HG03159 (cell line): ENCODE results near the gene SEPHS2.
A peak's percentile ranks its signal among the peaks of the same experiment; 100 is the strongest.

Source experiments
- ATAC-seq: cut with Tn5 transposase; IDR thresholded peaks from one replicate; pipeline ENCODE4 v1.9.1; 2021; ENCODE audit warnings: mild to moderate bottlenecking, moderate library complexity; ENCODE audit not compliant: unreplicated experiment

SEPHS2 gene

DNA sequence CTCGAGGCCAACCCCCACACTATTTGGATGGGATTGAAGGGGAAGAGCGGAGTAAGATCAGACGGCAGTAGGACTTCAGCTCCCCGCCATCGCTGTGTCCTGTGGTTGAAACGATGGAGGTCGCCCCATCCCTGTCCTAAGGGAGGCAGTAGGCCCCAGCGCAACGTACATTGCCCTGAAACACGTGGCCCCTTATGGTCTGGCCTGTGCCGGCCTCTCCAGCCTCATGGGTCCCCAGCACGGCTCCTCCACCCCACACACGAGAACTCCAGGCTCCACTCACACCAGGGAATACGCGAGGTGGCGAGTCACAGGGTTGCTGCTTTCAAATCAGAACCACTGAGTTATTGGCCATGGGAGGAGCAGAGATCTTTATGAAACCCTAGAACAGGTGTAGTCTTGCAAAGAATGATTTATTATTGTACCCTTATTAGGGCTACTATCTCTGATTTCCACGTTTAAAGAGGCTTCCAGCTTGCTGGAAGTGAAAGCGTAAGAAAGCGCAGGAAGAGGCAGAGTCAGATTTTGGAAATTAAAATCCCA, 15.2 kb downstream of the SEPHS2 start:
- no peak for ATAC-seq

DNA sequence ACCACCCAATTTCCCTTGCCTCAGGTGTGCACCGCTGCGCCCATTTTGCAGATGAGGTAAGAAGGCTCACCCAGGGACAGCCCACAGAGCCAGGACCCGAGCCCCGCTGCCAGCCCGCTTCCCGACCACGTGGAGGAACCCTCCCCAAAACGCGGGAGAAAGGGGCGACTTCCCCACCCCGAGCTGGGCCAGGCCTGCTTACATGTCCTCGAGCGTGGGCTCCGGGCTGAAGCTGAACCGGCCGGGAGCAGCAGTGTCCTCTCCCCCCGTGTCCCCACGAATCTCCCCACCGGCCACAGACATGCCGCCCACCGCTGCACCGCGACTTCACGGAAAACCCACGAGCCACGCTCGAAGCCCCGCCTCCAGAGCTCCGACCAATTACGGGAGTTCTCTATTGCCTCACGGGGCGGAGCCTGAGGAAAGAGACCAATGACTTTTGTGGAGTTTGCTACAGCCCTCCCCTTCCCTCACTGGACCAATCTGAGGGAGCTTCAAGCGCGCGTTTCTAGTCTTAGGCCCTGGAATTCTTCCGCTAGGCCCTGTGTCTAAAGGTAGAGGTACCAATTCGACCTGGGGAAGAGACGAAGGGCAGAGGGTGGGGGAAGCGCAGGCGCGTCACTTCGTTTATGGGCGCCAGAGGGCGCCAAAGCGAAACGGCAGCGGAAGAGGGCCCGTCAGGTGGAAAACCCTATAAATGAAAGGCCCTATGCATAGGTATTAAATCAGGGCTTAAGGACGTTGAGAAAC, 15.8 kb downstream of the SEPHS2 start, which contains the start of gene DCTPP1:
Gene DCTPP1 (minus strand): TSS at position 353 of the 750 bp plus-strand sequence. CDS start 50 bp downstream, at position 303.
- peak; percentile 95 for ATAC-seq

DNA sequence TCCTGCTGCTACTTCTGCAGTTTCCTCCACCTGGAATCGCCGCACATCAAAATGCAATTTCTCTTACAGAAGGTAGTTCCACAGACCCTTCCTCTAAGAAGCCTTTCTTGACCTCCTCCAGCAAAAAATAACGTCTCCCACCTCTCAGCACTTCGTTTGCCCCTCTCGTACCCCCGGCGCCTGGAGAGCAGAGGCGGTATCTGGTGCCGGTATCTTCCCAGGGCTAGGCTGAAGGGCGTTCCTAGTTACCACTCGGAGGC, 16.3 kb downstream of the SEPHS2 start:
- peak; percentile 27 for ATAC-seq

DNA sequence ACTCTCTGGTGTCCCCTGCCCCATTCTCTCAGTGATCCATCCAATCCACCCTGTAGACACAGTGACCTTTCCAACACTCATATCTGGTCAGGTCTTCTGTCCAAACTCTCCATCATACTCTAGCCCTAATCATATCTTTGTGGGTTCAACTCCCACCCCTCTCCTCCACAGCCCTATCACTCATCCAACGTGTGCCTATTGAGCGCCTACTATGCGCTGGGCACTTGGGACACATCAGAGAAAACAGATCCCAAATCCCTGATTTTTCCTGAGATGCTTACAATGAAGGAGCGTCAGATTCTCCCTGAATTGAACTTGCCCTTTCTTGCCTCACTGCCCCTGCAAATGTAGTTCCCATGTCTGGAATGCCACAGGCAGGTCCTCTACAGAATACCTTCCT, 17.6 kb downstream of the SEPHS2 start:
- no peak for ATAC-seq

DNA sequence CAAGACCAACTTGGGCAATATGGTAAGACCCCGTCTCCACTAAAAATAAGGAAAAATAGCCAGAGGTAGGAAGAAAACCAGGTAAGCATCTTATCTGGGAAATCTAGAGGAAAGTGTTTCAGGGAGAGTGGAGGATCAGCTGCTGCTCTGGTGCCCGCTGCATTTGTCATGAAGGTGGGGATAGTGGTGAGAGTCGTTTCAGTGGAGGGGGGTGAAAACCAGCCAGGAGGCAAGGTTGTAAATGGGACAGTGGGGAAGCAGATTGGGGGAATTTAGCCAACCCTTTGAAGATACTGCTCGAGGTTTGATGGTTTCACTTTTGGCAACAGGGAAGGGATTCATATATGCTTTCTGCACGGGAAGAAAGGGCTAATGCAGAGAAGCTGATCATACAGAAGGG, 24.7 kb downstream of the SEPHS2 start:
- ATAC-seq, result no peak

DNA sequence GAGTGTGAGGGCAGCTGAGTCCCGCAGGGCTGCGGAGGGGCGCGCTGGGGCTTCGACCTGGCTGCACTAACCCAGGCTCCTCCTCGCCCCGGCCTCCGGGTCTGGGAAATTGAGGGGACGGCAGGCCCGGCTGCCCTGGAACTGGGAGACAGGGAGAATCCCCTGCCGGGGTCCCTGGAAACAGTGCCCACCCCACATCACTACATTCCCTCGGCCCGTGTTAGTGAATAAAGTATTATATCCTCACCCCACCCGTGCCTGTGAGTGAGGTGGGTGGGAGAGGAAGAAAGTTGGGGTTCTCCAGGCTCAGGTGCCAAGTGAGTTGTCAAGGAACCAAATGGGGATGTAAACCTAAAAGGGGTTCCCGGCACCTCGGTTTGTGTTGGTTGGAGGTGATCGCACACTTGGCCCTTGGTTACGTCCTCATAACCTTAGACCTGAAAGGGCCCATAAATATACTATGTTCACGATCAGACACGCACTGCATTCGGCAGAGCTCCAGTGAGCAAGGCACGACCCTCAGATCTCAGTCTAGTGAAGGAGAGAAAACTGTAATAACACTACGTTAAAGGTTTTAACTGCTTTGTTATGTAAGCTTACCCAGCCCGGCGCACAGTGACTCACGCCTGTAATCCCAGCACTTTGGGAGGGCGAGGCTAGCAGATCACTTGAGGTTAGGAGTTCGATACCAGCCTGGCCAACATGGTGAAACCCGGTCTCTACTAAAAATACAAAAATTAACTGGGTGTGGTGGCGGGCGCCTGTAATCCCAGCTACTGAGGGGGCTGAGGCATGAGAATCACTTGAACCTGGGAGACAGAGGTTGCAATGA, 27.1 kb downstream of the SEPHS2 start:
- ATAC-seq, result no peak

DNA sequence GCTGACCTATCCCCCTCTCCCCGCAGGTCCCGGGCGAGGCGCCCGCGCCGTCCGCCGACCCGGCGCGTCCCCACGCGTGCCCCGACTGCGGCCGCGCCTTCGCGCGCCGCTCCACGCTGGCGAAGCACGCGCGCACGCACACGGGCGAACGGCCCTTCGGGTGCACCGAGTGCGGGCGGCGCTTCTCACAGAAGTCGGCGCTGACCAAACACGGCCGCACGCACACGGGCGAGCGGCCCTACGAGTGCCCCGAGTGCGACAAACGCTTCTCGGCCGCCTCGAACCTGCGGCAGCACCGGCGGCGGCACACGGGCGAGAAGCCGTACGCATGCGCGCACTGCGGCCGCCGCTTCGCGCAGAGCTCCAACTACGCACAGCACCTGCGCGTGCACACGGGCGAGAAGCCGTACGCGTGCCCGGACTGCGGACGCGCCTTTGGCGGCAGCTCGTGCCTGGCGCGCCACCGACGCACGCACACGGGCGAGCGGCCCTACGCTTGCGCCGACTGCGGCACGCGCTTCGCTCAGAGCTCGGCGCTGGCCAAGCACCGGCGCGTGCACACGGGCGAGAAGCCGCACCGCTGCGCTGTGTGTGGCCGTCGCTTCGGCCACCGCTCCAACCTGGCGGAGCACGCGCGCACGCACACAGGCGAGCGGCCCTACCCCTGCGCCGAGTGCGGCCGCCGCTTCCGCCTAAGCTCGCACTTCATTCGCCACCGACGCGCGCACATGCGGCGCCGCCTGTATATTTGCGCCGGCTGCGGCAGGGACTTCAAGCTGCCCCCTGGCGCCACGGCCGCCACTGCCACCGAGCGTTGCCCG, 27.9 kb downstream of the SEPHS2 start:
- ATAC-seq, result peak; percentile 71

DNA sequence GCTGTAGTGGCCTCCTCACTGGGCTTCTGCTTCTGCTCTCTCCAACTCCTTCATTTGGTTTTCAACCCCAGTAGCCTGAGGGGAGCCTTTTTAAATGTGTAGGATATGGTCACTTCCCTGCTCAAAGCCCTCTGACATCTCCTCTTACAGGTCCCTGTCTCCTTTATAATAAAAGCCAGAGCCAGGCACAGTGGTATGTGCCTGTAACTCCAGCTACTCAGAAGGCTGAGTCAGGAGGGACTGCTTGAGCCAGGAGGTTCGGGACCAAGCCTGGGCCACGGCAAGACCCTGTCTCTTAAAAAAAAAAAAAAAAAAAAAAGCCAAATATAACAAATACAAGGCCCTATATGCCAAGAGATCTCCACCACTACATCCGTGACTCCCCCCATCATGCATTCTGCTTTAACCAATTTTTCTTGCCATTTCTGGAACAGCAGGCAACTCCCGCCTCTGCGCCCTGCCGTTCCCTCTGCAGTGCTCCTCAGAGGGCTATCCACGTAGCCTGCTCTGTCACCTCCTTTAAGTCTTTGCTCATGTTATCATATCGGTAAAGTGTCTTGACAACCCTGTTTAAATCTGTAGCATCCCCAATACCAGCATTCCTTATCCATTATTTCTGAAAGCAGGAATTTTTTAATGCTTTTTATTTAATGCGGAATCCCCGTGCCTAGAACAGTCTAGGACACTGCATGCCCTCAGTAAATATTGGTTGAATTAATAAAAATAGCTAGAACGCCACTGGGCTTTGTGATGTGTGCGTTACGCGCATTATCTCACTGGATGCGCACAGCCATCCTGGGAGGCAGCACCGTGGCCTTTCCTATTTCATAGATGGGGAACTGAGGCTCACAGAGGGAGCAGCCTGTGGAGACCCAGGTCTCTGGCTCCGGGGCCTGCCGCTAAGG, 28.8 kb downstream of the SEPHS2 start:
- no peak for ATAC-seq

DNA sequence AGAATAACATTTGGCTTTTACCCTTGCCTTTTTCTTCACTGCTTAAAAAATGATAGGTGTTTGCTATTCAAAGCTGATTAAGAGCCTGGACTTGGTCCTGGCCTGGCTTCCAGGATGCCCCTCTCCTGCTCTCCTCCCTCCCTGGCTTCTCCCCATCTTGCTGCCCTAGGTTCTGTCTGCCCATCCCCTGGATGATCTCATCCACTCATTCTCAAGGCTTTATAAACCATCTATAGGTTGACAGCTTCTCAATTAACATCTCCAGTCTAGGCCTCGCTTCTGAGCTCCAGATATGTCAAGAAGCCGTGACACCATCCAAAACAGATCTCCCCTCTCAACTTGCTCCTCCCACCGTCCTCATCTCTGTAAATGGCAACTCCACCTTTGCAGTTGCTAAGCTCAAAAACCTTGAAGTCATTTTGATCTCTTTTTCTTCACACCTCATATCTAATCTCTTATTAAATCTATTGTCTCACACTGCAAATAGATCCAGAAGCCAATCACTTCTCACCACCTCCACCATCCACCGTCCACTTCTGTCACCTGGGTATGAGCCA, 29.5 kb downstream of the SEPHS2 start:
- ATAC-seq, result no peak

DNA sequence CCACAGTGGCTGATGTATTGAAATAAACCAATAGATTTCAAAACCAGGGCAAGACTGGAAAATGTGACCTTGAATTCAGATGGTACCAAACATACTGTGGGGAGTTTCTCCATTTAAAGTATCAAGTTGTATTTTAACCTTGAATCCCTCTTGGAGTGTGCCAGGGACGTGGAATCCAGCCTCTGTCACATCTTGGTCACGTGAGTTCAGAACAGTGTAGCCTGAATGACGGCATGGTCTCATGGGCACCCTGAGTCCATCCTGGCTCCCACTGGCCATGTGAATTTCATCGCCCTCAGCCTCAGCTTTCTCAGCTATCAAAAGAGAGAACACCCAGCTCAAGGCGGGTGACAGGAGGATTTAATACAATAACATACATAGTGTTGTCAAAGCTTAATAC, 31.5 kb downstream of the SEPHS2 start:
- no peak for ATAC-seq

DNA sequence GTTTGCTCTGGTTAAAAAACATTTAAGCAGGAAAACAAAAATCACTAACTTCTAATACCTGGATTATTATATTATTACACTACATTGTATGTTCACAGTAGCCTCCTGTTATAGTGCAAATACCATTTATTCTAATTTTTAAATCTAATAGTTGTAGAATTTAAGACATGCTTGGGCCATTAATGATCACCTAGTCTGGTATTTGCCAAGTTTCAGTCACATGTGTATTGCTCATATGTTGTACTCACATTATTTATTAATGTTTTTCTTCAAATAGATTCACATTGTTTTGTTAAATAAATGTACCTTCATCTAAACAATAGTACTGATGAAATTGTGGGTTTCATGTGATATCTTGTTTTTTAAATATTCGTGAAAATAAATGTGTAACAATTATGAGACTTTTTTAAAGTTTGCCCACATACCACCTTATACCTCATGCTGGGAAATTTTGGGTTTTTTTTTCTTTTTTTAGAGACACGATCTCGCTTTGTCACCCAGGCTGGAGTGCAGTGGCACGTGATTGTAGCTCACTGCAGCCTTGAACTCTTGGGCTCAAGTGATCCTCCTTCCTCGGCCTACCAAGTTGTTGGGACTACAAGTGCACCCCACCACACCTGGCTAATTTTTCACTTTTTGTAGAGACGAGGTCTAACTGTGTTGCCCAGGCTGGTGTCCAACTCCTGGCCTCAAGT, 32.4 kb downstream of the SEPHS2 start:
- no peak for ATAC-seq

DNA sequence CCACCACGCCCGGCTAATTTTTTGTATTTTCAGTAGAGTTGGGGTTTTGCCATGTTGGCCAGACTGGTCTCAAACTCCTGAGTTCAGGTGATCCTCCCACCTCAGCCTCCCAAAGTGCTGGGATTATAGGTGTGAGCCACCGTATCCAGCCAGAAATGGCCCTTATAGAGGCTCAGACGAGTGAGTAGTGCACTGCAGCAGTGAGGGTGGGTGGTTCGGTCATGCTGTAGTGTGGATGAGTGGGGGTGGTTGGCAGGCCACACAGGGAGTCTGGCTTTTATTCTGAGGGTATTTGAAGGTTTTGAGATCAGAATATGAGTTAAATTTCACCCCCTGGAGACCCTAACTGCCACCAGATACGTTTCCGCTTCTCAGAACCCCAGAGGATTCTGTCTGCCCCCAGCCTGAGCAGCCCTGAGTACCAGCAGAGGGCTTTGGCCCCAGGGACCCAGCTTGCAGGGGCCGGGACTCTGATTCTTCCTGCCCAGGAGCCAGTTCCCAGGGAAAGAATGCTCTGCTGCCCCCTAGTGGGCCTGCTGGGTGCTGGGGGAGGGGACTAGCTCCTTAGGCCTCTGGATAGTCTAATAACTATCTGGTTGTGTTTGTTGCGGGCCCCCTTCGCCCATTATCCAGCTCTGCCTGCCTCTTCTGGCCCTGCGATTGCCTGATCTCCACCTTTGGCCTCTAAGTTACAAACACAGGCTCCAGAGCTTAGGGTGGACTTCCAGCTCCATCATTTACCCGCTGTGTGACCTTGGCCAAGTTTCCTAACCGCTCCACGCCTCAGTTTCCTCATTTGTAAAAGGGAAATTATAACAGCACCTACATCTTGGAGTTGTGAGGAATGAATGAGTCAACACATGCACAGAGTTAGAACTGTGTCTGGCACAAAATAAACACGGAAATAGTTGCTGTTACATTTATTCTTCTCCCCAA, 36.3 kb downstream of the SEPHS2 start:
- no peak for ATAC-seq

DNA sequence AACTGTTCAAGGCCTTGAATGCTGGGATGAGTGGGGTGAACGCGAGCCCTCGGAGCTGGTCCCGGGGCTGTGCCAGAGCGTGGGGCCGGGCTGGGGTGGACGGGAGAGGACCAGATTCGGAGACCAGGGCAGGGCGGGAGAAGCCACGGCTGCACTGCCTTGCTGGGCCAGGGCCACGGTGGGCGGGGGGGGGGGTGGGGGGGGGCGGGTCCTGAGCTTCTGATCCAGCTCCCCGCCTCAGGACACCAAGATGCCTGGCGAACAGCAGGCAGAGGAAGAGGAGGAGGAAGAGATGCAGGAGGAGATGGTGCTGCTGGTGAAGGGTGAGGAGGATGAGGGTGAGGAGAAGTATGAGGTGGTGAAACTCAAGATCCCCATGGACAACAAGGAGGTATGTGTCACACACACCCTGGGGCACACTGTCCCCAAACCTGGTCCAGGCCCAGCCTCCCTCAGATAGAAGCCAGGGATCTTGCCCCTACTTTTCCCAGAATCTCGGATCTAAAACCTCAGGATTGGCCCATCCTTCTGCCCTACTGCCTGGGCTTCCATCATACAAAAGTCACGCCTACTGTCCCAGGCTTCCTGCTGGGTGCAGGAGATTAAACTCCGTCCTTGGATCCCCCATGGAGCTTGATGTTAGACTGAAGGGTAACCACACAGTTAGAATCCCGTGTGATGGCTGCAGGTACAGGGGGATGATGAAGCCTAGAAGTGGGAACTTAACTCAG, 37.7 kb downstream of the SEPHS2 start:
- ATAC-seq, result no peak

DNA sequence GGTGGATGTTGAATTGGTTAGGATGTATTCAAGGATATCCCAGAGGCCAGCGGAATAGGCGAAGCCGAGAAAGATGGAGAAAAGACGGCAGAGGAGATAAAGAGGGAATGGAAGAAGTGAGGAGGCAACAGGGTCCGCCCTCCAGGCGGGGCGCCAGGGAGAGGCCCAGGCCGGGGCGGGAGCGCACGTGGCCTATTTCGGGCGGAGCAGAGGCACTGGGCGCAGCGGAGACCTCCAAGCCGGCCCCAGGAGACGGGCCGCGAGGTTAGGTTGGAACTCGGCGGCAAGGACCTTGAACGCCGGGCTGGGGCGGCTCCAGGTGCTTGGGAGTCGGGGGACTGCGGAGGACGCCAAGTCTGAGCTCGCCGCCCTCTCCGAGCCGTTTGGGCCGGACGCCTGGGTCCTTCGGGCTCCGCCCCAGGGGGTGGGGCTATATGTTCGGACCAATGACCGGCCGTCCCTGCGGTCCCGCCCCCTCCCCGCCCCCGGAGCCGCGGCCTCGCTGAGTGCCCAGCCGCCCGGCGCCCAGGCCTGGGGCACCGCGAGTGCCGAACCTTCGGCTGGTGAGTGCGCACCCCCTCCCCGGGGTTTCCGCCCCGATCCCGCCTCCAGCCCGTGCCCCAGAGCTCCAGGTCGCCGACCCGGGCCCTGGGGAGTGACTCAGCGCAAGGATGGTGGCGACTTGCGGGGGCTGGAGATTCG, 38.4 kb downstream of the SEPHS2 start, which contains the start of gene ZNF771:
Gene ZNF771 (plus strand): TSS at position 505 of the 702 bp plus-strand sequence. CDS start 448 bp downstream, outside the sequence.
- ATAC-seq, result peak; percentile 76

DNA sequence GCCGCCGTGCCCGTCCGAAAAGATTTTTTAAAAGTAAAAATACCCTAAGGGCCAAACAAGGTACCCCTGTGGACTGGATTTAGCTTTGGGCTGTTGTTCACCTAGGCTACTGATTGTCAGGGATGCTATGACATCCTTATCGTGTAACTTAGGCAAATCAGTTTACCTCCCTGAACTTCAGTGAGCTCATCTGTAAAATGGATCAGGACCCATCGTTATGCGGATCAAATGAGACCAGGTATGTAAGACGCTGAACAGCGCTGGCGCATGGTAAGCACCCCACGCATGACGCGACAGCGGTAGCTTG, 38.9 kb downstream of the SEPHS2 start:
- ATAC-seq, result no peak

DNA sequence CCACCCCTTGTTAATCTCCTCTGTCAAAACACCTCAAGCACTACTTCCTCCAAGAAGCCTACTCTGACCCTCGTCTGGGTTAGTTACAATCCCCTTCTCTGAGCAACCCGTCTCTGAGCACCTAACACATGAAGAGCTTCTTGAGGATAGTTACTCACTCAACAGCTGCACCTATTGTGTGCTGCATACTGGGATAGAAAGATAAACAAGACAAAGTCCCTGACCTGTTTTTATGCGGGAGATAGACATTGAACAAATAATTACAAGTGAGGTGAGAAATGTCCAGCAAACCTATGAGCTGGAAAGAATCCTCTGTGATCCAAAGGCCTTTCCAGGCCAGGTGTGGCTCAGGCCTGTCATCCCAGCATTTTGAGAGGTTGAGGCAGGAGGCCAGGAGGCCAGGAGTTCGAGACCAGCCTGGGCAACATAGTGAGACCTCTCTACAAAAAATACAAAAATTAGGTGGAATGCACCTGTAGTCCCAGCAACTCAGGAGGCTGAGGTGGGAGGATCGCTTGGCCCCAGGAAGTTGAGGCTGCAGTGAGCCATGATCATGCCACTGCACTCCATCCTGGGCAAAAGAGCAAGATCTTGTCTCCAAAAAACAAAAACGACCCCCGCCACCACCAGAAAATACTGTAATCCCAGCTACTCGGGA, 43.8 kb downstream of the SEPHS2 start:
- ATAC-seq, result no peak
